Prostate gland (tissue), 2 donors: Measurements from ENCODE around the gene SPECC1.

Experiments used
- POLR2AphosphoS5 ChIP-seq: sonication (generic); formaldehyde crosslinking; IDR thresholded peaks from one replicate; pipeline ENCODE4 v1.6.1; 2017; ENCODE audit warnings: antibody characterized with exemption
- TF ChIP-seq, protein P1 (sequence below), 4 experiments: fragments of 200-600 bp in 2 of 4; fragments of 450-650 bp in 2 of 4; sonication (generic) in 2 of 4; IDR thresholded peaks; 1 replicate in 3 of 4; 2 replicates in 1 of 4; pipeline ENCODE4 v1.5.1; 2016 to 2019; ENCODE audit warnings: antibody characterized with exemption in 4 of 4, mild to moderate bottlenecking in 2 of 4, moderate library complexity in 2 of 4

DNA sequence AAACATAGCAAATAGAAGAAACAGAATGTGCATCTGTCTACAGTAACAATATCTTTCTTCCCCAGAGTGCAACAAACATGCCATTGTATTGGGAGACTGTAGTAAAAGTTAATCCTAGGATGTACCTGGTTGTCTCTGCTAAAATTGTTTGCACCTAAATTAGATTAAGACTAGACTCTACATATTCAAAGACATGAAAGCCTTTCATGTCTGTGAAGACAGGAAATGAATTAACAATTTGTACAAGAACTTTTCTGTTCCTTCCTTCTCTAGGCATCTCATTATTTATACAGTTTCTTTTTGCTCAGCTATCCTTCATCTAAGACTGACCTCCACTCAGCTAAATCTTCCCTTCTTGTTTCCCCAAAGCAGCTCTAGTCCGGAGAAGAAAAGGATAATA, 237.5 kb downstream of the SPECC1 start:
- TF ChIP-seq, protein P1, sequence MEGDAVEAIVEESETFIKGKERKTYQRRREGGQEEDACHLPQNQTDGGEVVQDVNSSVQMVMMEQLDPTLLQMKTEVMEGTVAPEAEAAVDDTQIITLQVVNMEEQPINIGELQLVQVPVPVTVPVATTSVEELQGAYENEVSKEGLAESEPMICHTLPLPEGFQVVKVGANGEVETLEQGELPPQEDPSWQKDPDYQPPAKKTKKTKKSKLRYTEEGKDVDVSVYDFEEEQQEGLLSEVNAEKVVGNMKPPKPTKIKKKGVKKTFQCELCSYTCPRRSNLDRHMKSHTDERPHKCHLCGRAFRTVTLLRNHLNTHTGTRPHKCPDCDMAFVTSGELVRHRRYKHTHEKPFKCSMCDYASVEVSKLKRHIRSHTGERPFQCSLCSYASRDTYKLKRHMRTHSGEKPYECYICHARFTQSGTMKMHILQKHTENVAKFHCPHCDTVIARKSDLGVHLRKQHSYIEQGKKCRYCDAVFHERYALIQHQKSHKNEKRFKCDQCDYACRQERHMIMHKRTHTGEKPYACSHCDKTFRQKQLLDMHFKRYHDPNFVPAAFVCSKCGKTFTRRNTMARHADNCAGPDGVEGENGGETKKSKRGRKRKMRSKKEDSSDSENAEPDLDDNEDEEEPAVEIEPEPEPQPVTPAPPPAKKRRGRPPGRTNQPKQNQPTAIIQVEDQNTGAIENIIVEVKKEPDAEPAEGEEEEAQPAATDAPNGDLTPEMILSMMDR (IDR thresholded peaks at IDR 0.05), result no peak
- no peak for TF ChIP-seq POLR2AphosphoS5
